Measurements from ENCODE around the gene PIRT.
A peak's percentile ranks its signal among the peaks of the same experiment; 100 is the strongest.

The PIRT gene

GRCh38 chr17:10776381-10776780, 61.5 kb downstream of the PIRT start:
- Histone ChIP-seq H3K23ac (ENCODE audit: low read length in 2 of 2) (no peak overlapping the region), H3K14ac (ENCODE audit: low read length in 2 of 2) (no peak overlapping the region), H2BK5ac (ENCODE audit: low read depth, low read length, poor library complexity, severe bottlenecking) (no peak overlapping the region), H4K91ac (ENCODE audit: low read length) (no peak overlapping the region), H4K8ac (ENCODE audit: low read length) (no peak overlapping the region), H3K4me1 (ENCODE audit: control insufficient read depth, insufficient read depth, low read depth, low read length) (no peaks in the 10 kb centered on the region), H3K4ac (ENCODE audit: low read depth in 1 of 2, low read length in 2 of 2) (no peak overlapping the region), H2BK120ac (ENCODE audit: low read depth, low read length) (no peak overlapping the region), H3K18ac (ENCODE audit: low read depth in 1 of 2, low read length in 2 of 2) (no peak overlapping the region), H2AK5ac (ENCODE audit: low read length, severe bottlenecking) (no peak overlapping the region), H3K79me1 (replicated peaks; ENCODE audit: low read length, poor library complexity, severe bottlenecking) (no peaks in the 10 kb centered on the region), H3K9ac (ENCODE audit: low read length) (no peak overlapping the region), H2BK15ac (ENCODE audit: low read depth, poor library complexity, severe bottlenecking) (no peak overlapping the region), H3K4me2 (ENCODE audit: low read length, poor library complexity, severe bottlenecking) (no peak overlapping the region), H3K36me3 (ENCODE audit: control insufficient read depth in 1 of 2, insufficient read depth in 2 of 2, low read depth in 1 of 2, low read length in 2 of 2) (no peaks in the 10 kb centered on the region), H3K27me3 (ENCODE audit: control insufficient read depth in 1 of 2, insufficient read depth in 1 of 2, low read length in 2 of 2) (no peaks in the 10 kb centered on the region), H2AFZ (ENCODE audit: low read depth, low read length) (no peak overlapping the region), H2BK12ac (ENCODE audit: low read length in 2 of 2) (no peak overlapping the region), H3K9me3 (ENCODE audit: control insufficient read depth, low read length) (peaks cover 9% of the 10 kb centered on the region), H3K27ac (ENCODE audit: low read length, poor library complexity, severe bottlenecking) (no peak overlapping the region), H3K4me3 (ENCODE audit: insufficient read depth in 1 of 2, low read depth in 1 of 2, low read length in 2 of 2) (no peak overlapping the region)
- DNase-seq = no peak
- 100% methylated on average over 1 of the region's 2 CpGs for WGBS

DNA sequence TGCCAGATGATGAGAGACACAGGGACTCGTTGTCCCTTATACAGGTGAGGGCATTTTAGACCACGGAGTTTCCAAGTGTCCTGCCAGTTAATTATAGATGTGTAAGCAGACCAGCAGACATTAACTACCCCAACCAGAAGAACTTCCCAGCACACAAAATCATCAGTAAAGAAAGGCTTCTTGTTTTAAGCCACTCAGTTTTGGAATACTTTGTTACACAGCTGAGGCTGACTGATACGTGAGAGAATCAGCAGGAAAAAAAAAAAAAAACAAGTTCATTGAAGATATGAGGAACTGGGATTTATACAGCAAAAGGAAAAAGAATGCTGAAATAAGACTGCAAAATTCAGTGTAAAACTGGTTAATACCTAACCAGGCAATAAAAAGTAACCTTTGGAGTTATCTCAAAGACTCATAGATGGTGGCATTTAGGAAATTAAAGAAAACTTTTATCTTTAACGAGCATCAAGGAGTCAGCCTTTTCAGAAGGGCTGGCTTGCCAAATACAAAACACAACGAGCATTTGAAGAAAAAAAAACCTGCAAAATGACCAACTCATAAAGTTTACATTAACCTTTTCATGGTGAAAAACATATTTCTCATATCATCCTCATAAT, 62.0 kb downstream of the PIRT start:
- Histone ChIP-seq H2BK120ac (ENCODE audit: low read depth, low read length) (no peak overlapping the region), H2BK5ac (ENCODE audit: low read depth, low read length, poor library complexity, severe bottlenecking) (no peak overlapping the region), H2BK12ac (ENCODE audit: low read length in 2 of 2) (no peak overlapping the region), H4K91ac (ENCODE audit: low read length) (no peak overlapping the region), H3K4me1 (ENCODE audit: control insufficient read depth, insufficient read depth, low read depth, low read length) (no peaks in the 10 kb centered on the region), H3K18ac (ENCODE audit: low read depth in 1 of 2, low read length in 2 of 2) (no peak overlapping the region), H4K8ac (ENCODE audit: low read length) (no peak overlapping the region), H2AFZ (ENCODE audit: low read depth, low read length) (no peak overlapping the region), H2BK15ac (ENCODE audit: low read depth, poor library complexity, severe bottlenecking) (no peak overlapping the region), H3K4me3 (ENCODE audit: insufficient read depth in 1 of 2, low read depth in 1 of 2, low read length in 2 of 2) (no peak overlapping the region), H3K79me1 (replicated peaks; ENCODE audit: low read length, poor library complexity, severe bottlenecking) (no peaks in the 10 kb centered on the region), H3K27ac (ENCODE audit: low read length, poor library complexity, severe bottlenecking) (no peak overlapping the region), H3K23ac (ENCODE audit: low read length in 2 of 2) (no peak overlapping the region), H3K9ac (ENCODE audit: low read length) (no peak overlapping the region), H3K9me3 (ENCODE audit: control insufficient read depth, low read length) (peaks cover 9% of the 10 kb centered on the region), H3K4me2 (ENCODE audit: low read length, poor library complexity, severe bottlenecking) (no peak overlapping the region), H2AK5ac (ENCODE audit: low read length, severe bottlenecking) (no peak overlapping the region), H3K4ac (ENCODE audit: low read depth in 1 of 2, low read length in 2 of 2) (no peak overlapping the region), H3K27me3 (ENCODE audit: control insufficient read depth in 1 of 2, insufficient read depth in 1 of 2, low read length in 2 of 2) (no peaks in the 10 kb centered on the region), H3K36me3 (ENCODE audit: control insufficient read depth in 1 of 2, insufficient read depth in 2 of 2, low read depth in 1 of 2, low read length in 2 of 2) (no peaks in the 10 kb centered on the region), H3K14ac (ENCODE audit: low read length in 2 of 2) (no peak overlapping the region)
- DNase-seq = no peak
- WGBS = 71% methylated on average over 5 of the region's 5 CpGs

- 82% methylated on average over 3 of the region's 4 CpGs for WGBS
- H4K91ac ChIP-seq (ENCODE audit: low read length) = no peak overlapping the region
- no peak overlapping the region for H3K23ac ChIP-seq (ENCODE audit: low read length in 2 of 2)
Measured at GRCh38 chr17:10775058-10775457, 62.8 kb downstream of the PIRT start.

GRCh38 chr17:10773391-10773790, 64.5 kb downstream of the PIRT start:
- WGBS = 80% methylated on average over 1 of the region's 2 CpGs
- Histone ChIP-seq H3K4me2 (ENCODE audit: low read length, poor library complexity, severe bottlenecking) (no peak overlapping the region), H3K36me3 (ENCODE audit: control insufficient read depth in 1 of 2, insufficient read depth in 2 of 2, low read depth in 1 of 2, low read length in 2 of 2) (no peaks in the 10 kb centered on the region), H2AFZ (ENCODE audit: low read depth, low read length) (no peak overlapping the region), H3K4ac (ENCODE audit: low read depth in 1 of 2, low read length in 2 of 2) (no peak overlapping the region), H4K8ac (ENCODE audit: low read length) (no peak overlapping the region), H3K27ac (ENCODE audit: low read length, poor library complexity, severe bottlenecking) (no peak overlapping the region), H2AK5ac (ENCODE audit: low read length, severe bottlenecking) (no peak overlapping the region), H2BK12ac (ENCODE audit: low read length in 2 of 2) (no peak overlapping the region), H3K23ac (ENCODE audit: low read length in 2 of 2) (no peak overlapping the region), H2BK120ac (ENCODE audit: low read depth, low read length) (no peak overlapping the region), H3K9ac (ENCODE audit: low read length) (peak overlapping the region; percentile 31), H3K4me1 (ENCODE audit: control insufficient read depth, insufficient read depth, low read depth, low read length) (no peaks in the 10 kb centered on the region), H3K4me3 (ENCODE audit: insufficient read depth in 1 of 2, low read depth in 1 of 2, low read length in 2 of 2) (no peak overlapping the region), H3K79me1 (replicated peaks; ENCODE audit: low read length, poor library complexity, severe bottlenecking) (no peaks in the 10 kb centered on the region), H2BK15ac (ENCODE audit: low read depth, poor library complexity, severe bottlenecking) (no peak overlapping the region), H2BK5ac (ENCODE audit: low read depth, low read length, poor library complexity, severe bottlenecking) (no peak overlapping the region), H3K14ac (ENCODE audit: low read length in 2 of 2) (no peak overlapping the region), H4K91ac (ENCODE audit: low read length) (no peak overlapping the region), H3K27me3 (ENCODE audit: control insufficient read depth in 1 of 2, insufficient read depth in 1 of 2, low read length in 2 of 2) (no peaks in the 10 kb centered on the region), H3K9me3 (ENCODE audit: control insufficient read depth, low read length) (peaks cover 9% of the 10 kb centered on the region), H3K18ac (ENCODE audit: low read depth in 1 of 2, low read length in 2 of 2) (no peak overlapping the region)
- no peak for DNase-seq

More at GRCh38 chr17:10775058-10775457, 62.8 kb downstream of the PIRT start:
- Histone ChIP-seq H3K79me1 (replicated peaks; ENCODE audit: low read length, poor library complexity, severe bottlenecking) (no peaks in the 10 kb centered on the region), H2BK120ac (ENCODE audit: low read depth, low read length) (no peak overlapping the region), H2AK5ac (ENCODE audit: low read length, severe bottlenecking) (no peak overlapping the region), H2AFZ (ENCODE audit: low read depth, low read length) (no peak overlapping the region), H4K8ac (ENCODE audit: low read length) (no peak overlapping the region), H2BK12ac (ENCODE audit: low read length in 2 of 2) (no peak overlapping the region), H3K4me2 (ENCODE audit: low read length, poor library complexity, severe bottlenecking) (no peak overlapping the region), H3K27me3 (ENCODE audit: control insufficient read depth in 1 of 2, insufficient read depth in 1 of 2, low read length in 2 of 2) (no peaks in the 10 kb centered on the region), H2BK5ac (ENCODE audit: low read depth, low read length, poor library complexity, severe bottlenecking) (no peak overlapping the region), H3K14ac (ENCODE audit: low read length in 2 of 2) (no peak overlapping the region), H2BK15ac (ENCODE audit: low read depth, poor library complexity, severe bottlenecking) (no peak overlapping the region), H3K27ac (ENCODE audit: low read length, poor library complexity, severe bottlenecking) (no peak overlapping the region), H3K36me3 (ENCODE audit: control insufficient read depth in 1 of 2, insufficient read depth in 2 of 2, low read depth in 1 of 2, low read length in 2 of 2) (no peaks in the 10 kb centered on the region), H3K4ac (ENCODE audit: low read depth in 1 of 2, low read length in 2 of 2) (no peak overlapping the region), H3K9me3 (ENCODE audit: control insufficient read depth, low read length) (peaks cover 9% of the 10 kb centered on the region), H3K9ac (ENCODE audit: low read length) (no peak overlapping the region), H3K18ac (ENCODE audit: low read depth in 1 of 2, low read length in 2 of 2) (no peak overlapping the region), H3K4me3 (ENCODE audit: insufficient read depth in 1 of 2, low read depth in 1 of 2, low read length in 2 of 2) (no peak overlapping the region), H3K4me1 (ENCODE audit: control insufficient read depth, insufficient read depth, low read depth, low read length) (no peaks in the 10 kb centered on the region)
- no peak for DNase-seq
